ENCODE data around the gene PDPR. TPM values are rescaled to one million over a fixed set of nuclear protein-coding genes. Genes with fewer than 3 reads are reported as not detected.
"Not testable (repeated sequence)": the region's sequence is repeated elsewhere in the genome, so short reads cannot be mapped to it uniquely, and the experiment has no call there.

PDPR gene
- total RNA-seq, 1 donor from 2014 or later, result 41.4 TPM

DNA sequence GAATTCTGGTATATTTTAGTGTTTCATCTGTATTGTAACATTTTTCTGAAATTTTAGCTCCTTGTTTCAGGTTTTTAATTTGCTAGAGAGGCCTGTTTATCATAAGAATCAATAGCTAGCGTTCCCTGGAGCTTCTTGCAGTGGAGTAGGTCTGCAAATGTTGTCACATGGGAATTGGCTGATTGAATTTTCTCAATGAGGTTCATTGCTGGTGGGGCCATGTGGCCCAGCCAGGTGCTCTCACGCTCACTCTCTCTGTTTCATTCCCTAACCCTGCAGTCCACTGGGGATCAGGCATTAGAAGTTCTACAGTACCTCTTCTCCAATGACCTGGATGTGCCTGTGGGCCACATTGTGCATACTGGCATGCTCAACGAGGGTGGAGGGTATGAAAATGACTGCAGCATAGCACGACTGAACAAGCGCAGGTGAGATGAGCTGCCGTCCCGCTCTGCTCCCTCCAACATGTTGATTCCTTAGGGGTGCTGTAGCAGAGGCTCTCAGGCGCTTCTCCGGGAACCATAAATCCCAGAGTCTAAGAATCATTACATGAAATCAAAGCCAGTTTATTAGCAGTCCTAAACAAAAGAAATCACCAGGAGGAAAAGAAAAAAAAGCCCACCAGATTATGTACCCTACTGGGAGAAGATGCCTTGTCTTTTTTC, 29.2 kb downstream of the PDPR start:
- H3K27ac Mint-ChIP-seq; H3K4me3 Mint-ChIP-seq; H3K27me3 Mint-ChIP-seq (ENCODE audit: insufficient read depth); DNase-seq (ENCODE audit: low spot score); intact Hi-C loops (cut with micrococcal nuclease); H3K9me3 Mint-ChIP-seq; H3K4me1 Mint-ChIP-seq (ENCODE audit: low read depth): not testable (repeated sequence)
- H3K36me3 Mint-ChIP-seq (ENCODE audit: low read depth), result peaks cover 45% of the 10 kb centered on the region

DNA sequence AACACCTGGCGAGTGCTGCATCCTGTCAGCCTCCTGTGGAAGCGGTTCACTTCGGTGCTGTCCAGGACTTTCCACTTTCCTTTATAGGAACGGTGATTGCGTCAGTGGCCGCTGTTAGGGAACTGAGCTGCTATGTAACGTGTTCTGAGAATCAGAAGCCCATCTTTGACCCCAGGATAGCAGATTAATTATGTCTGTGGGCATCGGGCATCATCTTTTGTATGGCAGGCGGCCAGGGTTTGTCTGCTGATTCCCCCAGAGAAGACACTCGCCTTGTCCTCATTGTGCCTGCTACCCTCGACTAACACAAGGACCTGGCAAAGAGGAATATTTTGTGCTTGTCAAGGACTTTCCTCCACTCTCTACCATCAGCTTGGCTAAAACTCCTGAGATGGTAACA, 33.7 kb downstream of the PDPR start:
- H3K4me1 Mint-ChIP-seq (ENCODE audit: low read depth); H3K9me3 Mint-ChIP-seq; intact Hi-C loops (cut with micrococcal nuclease); H3K4me3 Mint-ChIP-seq; H3K27me3 Mint-ChIP-seq (ENCODE audit: insufficient read depth); H3K27ac Mint-ChIP-seq; DNase-seq (ENCODE audit: low spot score): not testable (repeated sequence)
- peaks cover 53% of the 10 kb centered on the region for H3K36me3 Mint-ChIP-seq (ENCODE audit: low read depth)

DNA sequence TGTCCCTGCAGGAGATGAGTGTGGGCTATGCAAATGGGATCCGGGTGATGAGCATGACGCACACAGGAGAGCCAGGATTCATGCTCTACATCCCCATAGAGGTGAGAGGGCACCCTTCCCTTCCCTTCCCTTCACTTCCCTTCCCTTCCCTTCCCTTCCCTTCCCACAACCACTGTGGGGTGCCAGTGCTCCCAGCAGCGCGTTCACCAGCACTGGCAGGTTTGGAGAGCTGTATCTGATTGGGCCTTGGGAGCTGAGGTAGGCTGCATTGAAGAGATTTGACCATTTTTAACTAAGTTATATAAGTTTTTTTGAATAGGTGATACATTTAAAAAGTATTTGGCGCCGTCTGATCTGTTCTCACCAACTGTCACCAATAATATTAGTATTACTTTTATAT, 34.3 kb downstream of the PDPR start:
- peaks cover 53% of the 10 kb centered on the region for H3K36me3 Mint-ChIP-seq (ENCODE audit: low read depth)

DNA sequence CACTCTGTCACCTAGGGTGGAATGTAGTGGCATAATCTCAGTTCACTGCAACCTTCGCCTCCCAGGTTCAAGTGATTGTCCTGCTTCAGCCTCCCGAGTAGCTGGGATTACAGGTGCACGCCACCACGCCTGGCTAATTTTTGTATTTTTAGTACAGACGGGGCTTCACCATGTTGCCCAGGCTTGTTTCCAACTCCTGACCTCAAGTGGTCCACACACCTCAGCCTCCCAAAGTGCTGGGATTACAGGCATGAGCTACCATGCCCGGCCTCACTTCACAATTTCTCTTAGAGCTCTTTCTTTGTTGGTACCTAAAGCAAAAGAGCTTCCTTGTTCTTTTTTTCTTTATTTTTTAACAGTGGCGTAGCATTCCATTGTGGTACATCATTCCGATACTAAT, 35.2 kb downstream of the PDPR start:
- intact Hi-C loops (cut with micrococcal nuclease); H3K4me1 Mint-ChIP-seq (ENCODE audit: low read depth); H3K9me3 Mint-ChIP-seq; H3K27ac Mint-ChIP-seq; H3K27me3 Mint-ChIP-seq (ENCODE audit: insufficient read depth); H3K4me3 Mint-ChIP-seq; DNase-seq (ENCODE audit: low spot score): not testable (repeated sequence)
- H3K36me3 Mint-ChIP-seq (ENCODE audit: low read depth), result peaks cover 52% of the 10 kb centered on the region

More for the DNA sequence above, 34.3 kb downstream of the PDPR start:
- H3K4me3 Mint-ChIP-seq; H3K9me3 Mint-ChIP-seq; H3K27me3 Mint-ChIP-seq (ENCODE audit: insufficient read depth); H3K4me1 Mint-ChIP-seq (ENCODE audit: low read depth); H3K27ac Mint-ChIP-seq; intact Hi-C loops (cut with micrococcal nuclease); DNase-seq (ENCODE audit: low spot score): not testable (repeated sequence)

DNA sequence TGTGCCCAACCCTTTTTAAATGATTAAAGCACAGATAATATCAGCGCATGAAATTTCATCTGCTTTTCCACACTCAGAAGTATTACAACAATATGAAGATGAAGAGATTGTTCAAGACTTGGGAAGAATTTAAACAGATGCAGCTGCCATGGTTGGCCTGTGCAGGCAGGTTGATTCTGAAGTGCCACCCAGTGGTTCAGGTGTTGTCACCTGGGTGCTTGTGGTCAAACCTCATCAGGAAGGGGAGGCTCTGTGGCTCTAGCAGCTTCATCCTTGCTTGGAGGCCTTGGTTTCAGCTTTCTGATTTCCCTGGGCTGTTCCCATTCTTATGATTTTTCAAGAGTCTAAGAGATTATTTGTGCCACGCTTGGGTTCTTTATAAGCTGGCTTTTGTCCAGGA, 37.3 kb downstream of the PDPR start:
- intact Hi-C loops (cut with micrococcal nuclease), result no loop called here
- Mint-ChIP-seq H3K4me3 (no peak overlapping the region), H3K9me3 (no peaks in the 10 kb centered on the region), H3K27ac (no peak overlapping the region), H3K4me1 (ENCODE audit: low read depth) (peaks cover 8% of the 10 kb centered on the region), H3K27me3 (ENCODE audit: insufficient read depth) (no peaks in the 10 kb centered on the region), H3K36me3 (ENCODE audit: low read depth) (peaks cover 52% of the 10 kb centered on the region)
- DNase-seq (ENCODE audit: low spot score), result no peak

DNA sequence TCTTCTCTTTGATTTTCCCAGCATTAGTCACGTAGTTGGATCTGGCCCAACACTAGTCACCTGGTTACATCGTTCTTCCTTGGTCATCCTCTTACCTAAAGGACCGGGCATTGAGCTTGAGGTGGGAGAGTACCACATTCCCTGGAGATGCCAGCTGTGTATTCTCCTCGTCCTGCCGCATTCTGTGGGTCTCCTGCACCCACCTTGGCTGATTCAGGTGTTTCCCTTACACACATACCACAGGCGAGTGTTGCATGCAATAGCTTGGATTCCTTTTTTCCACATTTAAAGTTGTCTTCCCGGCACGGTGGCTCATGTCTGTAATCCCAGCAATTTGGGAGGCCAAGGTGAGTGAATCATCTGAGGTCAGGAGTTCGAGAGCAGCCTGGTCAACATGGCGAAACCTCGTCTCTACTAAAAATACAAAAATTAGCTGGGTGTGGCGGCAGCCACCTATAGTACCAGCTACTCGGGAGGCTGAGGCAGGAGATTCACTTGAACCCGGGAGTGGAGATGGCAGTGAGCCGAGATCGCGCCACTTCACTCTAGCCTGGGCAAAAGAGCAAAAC, 37.9 kb downstream of the PDPR start:
- H3K4me1 Mint-ChIP-seq (ENCODE audit: low read depth), result peaks cover 8% of the 10 kb centered on the region
- intact Hi-C loops (cut with micrococcal nuclease), result no loop called here
- no peak overlapping the region for H3K27ac Mint-ChIP-seq
- peaks cover 57% of the 10 kb centered on the region for H3K36me3 Mint-ChIP-seq (ENCODE audit: low read depth)
- no peak for DNase-seq (ENCODE audit: low spot score)
- H3K9me3 Mint-ChIP-seq, result no peaks in the 10 kb centered on the region
- no peaks in the 10 kb centered on the region for H3K27me3 Mint-ChIP-seq (ENCODE audit: insufficient read depth)
- H3K4me3 Mint-ChIP-seq, result no peak overlapping the region

DNA sequence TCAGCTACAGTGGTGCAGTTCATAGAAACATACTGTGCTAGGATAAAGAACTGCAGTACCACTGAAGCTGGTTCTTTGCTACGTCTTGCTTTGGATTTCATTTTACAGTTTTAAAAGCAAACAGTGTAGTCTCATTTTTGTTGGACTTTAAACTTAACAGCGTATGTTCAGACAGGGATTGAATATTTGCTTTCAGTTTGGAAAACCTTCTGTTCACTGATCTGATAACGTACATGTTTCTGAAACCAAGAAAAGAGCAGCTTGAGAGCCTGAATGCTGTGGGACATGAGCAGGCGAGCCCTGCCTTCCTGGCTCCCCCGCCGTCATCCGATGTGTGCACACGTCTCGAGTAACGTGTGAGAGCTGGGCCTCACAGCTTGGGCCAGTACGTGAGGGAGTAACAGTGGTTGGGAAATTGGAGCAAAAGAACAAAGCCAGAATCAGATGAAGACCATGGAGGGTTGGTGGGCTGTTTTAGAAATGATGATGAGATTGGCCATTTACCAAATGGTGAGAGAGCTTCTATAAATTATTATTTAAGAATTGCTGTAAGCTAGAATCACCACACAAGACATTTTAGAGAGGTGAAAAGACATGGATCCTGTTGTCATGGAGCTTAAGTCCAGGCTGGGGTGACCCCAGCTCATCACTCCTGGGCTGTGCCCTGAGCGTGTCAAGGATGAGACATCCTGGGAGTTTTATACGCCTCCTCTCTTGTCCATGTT, 38.6 kb downstream of the PDPR start:
- no peaks in the 10 kb centered on the region for H3K9me3 Mint-ChIP-seq
- H3K27me3 Mint-ChIP-seq (ENCODE audit: insufficient read depth), result no peaks in the 10 kb centered on the region
- H3K36me3 Mint-ChIP-seq (ENCODE audit: low read depth), result peaks cover 62% of the 10 kb centered on the region
- DNase-seq (ENCODE audit: low spot score), result no peak
- peaks cover 8% of the 10 kb centered on the region for H3K4me1 Mint-ChIP-seq (ENCODE audit: low read depth)
- H3K27ac Mint-ChIP-seq, result no peak overlapping the region
- intact Hi-C loops (cut with micrococcal nuclease), result no loop called here
- no peak overlapping the region for H3K4me3 Mint-ChIP-seq

DNA sequence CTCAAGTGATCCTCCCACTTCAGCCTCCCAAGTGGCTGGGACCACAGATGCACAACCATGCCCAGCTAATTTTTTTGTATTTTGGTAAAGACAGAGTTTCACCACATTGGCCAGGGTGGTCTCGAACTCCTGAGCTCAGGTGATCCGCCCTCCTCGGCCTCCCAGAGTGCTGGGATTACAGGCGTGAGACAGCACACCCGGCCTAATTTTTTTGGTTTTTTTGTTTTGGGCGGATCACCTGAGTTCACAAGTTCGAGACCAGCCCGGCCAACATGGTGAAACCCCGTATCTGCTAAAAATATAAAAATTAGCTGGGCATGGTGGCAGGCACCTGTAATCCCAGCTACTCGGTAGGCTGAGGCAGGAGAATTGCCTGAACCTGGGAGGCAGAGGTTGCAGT, 40.6 kb downstream of the PDPR start:
- intact Hi-C loops (cut with micrococcal nuclease); DNase-seq (ENCODE audit: low spot score); H3K4me3 Mint-ChIP-seq; H3K9me3 Mint-ChIP-seq; H3K27me3 Mint-ChIP-seq (ENCODE audit: insufficient read depth); H3K4me1 Mint-ChIP-seq (ENCODE audit: low read depth); H3K27ac Mint-ChIP-seq: not testable (repeated sequence)
- peaks cover 48% of the 10 kb centered on the region for H3K36me3 Mint-ChIP-seq (ENCODE audit: low read depth)

DNA sequence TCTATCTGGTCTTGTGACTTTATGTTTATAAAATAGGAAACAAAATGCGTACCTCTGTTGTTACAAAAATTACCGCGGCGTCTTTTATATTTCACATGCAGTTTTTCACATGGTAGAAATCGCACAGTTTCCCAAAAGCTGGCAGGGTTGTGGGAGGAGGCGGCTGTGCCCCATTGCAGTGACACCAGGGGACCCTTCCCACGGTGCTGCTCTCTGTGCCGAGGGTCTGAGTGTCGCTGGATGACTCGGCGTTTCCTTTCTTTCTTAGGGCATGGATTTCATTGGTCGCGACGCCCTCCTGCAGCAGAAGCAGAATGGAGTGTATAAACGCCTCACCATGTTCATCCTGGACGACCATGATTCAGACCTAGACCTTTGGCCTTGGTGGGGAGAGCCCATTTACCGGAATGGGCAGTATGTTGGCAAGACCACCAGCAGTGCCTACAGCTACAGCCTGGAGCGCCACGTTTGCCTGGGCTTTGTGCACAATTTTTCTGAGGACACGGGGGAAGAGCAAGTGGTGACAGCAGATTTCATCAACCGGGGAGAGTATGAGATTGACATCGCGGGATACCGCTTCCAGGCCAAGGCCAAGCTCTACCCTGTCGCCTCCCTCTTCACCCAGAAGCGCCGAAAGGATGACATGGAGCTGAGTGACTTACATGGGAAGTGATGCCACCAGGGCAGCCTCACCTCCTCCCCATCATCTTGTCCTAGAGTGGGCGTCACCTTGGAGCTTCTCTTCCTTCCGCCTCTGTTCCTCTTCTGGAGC, 42.3 kb downstream of the PDPR start:
- Mint-ChIP-seq H3K9me3 (no peaks in the 10 kb centered on the region), H3K4me3 (no peak overlapping the region), H3K27me3 (ENCODE audit: insufficient read depth) (no peaks in the 10 kb centered on the region), H3K36me3 (ENCODE audit: low read depth) (peaks cover 40% of the 10 kb centered on the region), H3K4me1 (ENCODE audit: low read depth) (peaks cover 5% of the 10 kb centered on the region), H3K27ac (no peak overlapping the region)
- no peak for DNase-seq (ENCODE audit: low spot score)
- intact Hi-C loops (cut with micrococcal nuclease), result no loop called here

DNA sequence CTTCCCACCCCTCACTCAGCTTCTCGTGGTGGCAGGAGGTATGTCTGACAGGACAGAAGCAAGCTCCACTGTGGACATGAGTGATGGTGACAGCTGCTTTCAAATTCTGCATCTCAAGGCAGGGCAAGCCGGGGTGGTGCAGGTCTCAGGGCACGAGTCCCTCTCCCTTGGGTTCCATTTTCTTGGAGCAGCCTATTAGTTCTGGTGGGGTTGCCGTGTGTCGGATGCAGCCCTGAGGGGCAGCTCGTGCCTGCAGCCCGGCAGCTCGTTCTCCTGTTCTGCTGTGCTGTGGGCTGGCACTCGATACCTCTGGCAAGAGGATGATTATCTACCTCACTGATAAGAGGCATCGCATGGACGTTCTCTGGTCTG, 43.0 kb downstream of the PDPR start:
- H3K27ac Mint-ChIP-seq, result no peak overlapping the region
- intact Hi-C loops (cut with micrococcal nuclease), result no loop called here

DNA sequence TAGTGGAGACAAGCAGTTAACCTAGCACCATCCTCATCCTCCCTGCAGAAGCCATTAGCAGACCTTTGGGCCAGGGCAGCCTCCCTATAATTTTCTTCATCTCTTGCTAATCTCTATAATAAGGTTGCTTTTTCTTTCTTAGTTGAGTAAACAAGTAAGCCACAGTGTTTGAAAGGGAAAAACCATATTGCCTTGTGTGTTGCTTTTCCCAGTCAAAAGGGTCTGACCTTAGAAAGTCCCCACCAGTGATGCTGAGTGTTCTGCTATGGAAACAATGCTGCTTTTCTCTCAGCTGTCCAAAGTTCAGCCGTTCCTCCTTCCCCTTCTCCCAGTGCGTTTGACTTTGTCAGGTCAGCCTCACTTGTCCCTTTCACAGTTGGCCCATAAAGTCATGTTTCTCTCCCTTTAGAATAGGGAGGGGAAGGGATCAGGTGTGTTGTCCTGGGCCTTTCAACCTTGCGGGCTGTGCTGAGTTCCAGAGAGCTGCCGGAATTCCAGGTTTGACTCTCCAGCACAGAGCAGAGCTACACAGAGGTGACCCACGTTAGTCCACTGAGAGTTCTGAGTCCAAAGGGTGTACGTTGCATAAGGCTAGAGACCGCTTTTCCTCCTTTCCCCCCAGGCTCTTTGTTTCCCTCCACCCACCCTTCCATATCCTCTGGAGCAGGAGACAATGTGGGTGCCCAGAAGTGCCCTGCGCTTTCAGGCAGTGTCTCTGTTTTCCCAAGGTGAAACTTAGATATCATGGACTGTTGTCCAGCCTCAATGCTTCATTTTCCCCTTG, 43.5 kb downstream of the PDPR start:
- H3K9me3 Mint-ChIP-seq, result no peaks in the 10 kb centered on the region
- H3K27ac Mint-ChIP-seq, result no peak overlapping the region
- DNase-seq (ENCODE audit: low spot score), result no peak
- intact Hi-C loops (cut with micrococcal nuclease), result no loop called here
- H3K27me3 Mint-ChIP-seq (ENCODE audit: insufficient read depth), result no peaks in the 10 kb centered on the region
- H3K36me3 Mint-ChIP-seq (ENCODE audit: low read depth), result peaks cover 32% of the 10 kb centered on the region
- no peaks in the 10 kb centered on the region for H3K4me1 Mint-ChIP-seq (ENCODE audit: low read depth)
- no peak overlapping the region for H3K4me3 Mint-ChIP-seq

More for the DNA sequence above, 43.0 kb downstream of the PDPR start:
- H3K4me3 Mint-ChIP-seq, result no peak overlapping the region
- no peaks in the 10 kb centered on the region for H3K4me1 Mint-ChIP-seq (ENCODE audit: low read depth)
- no peaks in the 10 kb centered on the region for H3K27me3 Mint-ChIP-seq (ENCODE audit: insufficient read depth)
- no peaks in the 10 kb centered on the region for H3K9me3 Mint-ChIP-seq
- H3K36me3 Mint-ChIP-seq (ENCODE audit: low read depth), result peaks cover 36% of the 10 kb centered on the region
- no peak for DNase-seq (ENCODE audit: low spot score)

DNA sequence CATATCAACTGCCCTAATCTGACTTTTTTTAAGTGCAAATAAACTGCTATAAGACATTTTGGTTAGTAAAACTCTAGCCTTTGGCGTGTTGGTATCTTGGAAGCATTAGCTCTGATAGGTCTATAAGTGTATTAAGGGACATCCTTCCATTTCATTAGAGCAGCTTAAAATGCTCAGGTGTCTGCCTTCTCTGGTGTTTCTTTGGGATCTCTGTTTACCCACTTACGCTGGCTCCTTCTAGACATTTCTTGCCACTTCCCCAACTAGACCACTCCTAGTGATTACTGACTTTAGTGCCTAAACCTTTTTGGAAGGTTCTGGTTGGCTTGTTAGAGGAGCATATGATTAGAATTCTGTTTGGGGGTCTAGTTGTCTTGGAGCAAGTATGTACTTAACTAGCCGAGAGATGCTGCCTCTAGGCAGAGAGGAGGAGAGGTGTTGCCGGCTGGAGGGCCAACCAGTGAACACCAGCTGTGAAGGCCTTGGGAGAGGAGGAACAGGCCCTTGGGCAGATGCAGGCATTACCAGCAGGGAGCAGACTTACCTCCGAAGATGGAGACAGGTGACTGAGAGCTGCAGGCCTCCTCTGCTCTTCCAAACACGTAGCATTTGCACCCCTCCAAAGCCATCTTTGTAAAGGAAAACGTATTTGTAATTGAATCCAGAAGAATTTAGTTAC, 44.3 kb downstream of the PDPR start:
- Mint-ChIP-seq H3K4me1 (ENCODE audit: low read depth) (no peaks in the 10 kb centered on the region), H3K9me3 (no peaks in the 10 kb centered on the region), H3K4me3 (no peak overlapping the region), H3K36me3 (ENCODE audit: low read depth) (peaks cover 30% of the 10 kb centered on the region), H3K27ac (no peak overlapping the region), H3K27me3 (ENCODE audit: insufficient read depth) (no peaks in the 10 kb centered on the region)
- no peak for DNase-seq (ENCODE audit: low spot score)
- intact Hi-C loops (cut with micrococcal nuclease), result no loop called here

Measured in activated T-helper 1 cell treated with anti-CD3 and anti-CD28 coated beads, Interleukin-12 subunit alpha, Interleukin-12 subunit beta, Interleukin-2, Interleukin-4 antibody, amounts not matched to agents 30 ng/mL and 10 ng/mL and 1 ng/mL, durations not matched to agents 14 hours and 24 hours and 36 hours (primary cell).